ENCODE data around the gene MED27.
A peak's percentile ranks its signal among the peaks of the same experiment; 100 is the strongest.

The MED27 gene

DNA sequence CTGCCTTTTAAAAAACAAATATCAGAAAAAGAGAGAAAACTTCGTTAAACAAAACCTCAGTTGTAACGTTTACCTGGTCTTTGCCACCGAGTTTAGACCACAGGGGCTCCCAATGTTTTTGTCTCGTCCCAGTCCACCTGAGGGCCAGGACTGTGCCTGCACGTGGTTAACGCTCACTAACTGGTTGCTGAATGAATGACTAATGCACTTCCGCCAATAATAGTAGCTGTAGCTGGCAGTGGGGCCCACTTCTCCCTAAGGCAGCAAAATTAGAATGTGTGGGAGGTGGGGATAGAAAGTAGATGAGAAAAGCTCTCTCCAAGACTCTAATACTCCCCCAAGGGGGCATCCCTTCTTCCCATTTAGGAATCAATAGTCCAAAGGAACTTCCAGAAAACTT lies 29.1 kb upstream of the MED27 start:
- ChIA-PET CTCF (no interaction called here), POLR2A (no interaction called here)
- no peak overlapping the region for H3K4me3 ChIP-seq (ENCODE audit: low read depth, low read length)
- no peak for DNase-seq (ENCODE audit: low read depth, low spot score)
- TF ChIP-seq, protein P1, sequence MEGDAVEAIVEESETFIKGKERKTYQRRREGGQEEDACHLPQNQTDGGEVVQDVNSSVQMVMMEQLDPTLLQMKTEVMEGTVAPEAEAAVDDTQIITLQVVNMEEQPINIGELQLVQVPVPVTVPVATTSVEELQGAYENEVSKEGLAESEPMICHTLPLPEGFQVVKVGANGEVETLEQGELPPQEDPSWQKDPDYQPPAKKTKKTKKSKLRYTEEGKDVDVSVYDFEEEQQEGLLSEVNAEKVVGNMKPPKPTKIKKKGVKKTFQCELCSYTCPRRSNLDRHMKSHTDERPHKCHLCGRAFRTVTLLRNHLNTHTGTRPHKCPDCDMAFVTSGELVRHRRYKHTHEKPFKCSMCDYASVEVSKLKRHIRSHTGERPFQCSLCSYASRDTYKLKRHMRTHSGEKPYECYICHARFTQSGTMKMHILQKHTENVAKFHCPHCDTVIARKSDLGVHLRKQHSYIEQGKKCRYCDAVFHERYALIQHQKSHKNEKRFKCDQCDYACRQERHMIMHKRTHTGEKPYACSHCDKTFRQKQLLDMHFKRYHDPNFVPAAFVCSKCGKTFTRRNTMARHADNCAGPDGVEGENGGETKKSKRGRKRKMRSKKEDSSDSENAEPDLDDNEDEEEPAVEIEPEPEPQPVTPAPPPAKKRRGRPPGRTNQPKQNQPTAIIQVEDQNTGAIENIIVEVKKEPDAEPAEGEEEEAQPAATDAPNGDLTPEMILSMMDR (IDR thresholded peaks at IDR 0.05; ENCODE audit: insufficient read depth, low read length, missing control alignments): no peak

DNA sequence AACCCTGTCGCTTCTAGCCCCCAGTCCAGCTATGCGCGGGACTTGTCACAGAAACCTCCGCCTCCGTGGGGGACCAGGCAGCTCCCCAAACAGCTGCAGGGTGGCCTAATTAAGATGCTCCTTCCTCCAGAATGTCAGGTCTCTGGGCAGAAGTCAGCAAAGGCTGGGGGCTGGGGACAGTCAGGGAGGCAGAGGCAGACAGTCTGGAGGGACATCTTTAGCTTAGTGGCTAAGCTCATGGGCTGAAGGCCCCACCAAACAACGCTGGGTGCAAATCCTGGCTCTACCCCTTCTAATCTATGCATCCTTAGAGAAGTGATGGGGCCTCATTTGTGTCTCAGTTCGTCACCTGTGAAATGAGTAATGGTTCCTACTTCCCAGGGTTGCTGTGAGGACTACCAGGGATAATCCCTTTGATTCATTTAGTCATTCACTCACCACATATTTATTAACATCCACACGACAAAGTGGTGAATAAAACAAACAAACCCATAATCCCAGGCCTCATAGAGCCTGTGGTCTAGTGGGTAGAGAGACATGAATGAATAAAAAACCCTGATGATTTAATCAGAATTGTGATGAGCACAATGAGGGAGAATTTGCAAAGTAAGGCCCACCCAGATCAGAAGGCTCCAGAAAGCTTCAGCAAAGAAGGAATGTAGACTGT lies 20.2 kb upstream of the MED27 start:
- TF ChIP-seq, protein P1 (IDR thresholded peaks at IDR 0.05; ENCODE audit: insufficient read depth, low read length, missing control alignments): no peak
- no peak overlapping the region for H3K4me3 ChIP-seq (ENCODE audit: low read depth, low read length)
- POLR2A ChIA-PET: no interaction called here
- DNase-seq (ENCODE audit: low read depth, low spot score): no peak
- CTCF ChIA-PET: no interaction called here

- ChIA-PET POLR2A (no interaction called here), CTCF (no interaction called here)
- DNase-seq (ENCODE audit: low read depth, low spot score): no peak
- TF ChIP-seq, protein P1 (IDR thresholded peaks at IDR 0.05; ENCODE audit: insufficient read depth, low read length, missing control alignments): no peak
- no peak overlapping the region for H3K4me3 ChIP-seq (ENCODE audit: low read depth, low read length)
Measured at GRCh38 chr9:132099167-132099566, 19.5 kb upstream of the MED27 start.

DNA sequence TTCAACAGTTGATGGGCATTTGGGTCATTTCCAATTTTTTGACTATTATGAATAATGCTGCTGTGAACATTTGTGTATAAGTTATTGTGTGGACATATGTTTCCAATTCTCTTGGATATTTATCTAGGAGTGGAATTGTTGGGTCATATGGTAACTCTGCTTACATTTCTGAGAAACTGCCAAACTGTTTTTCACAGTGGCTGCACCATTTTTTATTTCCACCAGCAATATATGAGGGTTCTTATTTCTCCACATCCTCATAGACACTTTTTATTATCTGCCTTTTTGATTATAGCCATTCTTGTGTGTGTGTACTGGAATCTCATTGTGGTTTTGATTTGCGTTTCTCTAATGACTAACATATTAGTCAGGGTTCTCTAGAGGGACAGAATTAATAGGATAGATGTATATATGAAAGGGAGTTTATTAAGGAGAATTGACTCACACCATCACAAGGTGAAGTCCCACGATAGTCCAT lies 14.7 kb upstream of the MED27 start:
- ChIA-PET POLR2A (no interaction called here), CTCF (interaction anchor here (1.1 kb wide), 1 partner anchor 8 kb away, joined by 3 read pairs; no protein-coding TSS in a partner anchor)
- TF ChIP-seq, protein P1 (IDR thresholded peaks at IDR 0.05; ENCODE audit: insufficient read depth, low read length, missing control alignments): no peak
- no peak overlapping the region for H3K4me3 ChIP-seq (ENCODE audit: low read depth, low read length)
- DNase-seq (ENCODE audit: low read depth, low spot score): peak; percentile 72

DNA sequence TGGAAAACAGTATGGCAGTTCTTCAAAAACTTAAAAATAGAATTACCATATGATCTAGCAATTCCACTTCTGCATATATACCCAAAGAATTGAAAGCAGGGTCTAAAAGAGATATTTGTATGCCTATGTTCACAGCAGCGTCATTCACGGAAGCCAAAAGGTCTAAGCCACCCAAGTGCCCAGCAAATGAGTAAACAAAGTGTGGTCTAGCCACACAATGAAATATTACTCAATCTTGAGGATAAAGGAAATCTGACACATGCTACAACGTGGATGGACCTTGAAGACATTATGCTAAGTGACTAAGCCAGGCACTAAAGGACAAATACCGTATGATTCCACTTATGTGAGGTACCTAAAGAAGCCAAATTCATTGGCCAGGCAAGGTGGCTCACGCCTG lies 11.1 kb upstream of the MED27 start:
- TF ChIP-seq, protein P1 (IDR thresholded peaks at IDR 0.05; ENCODE audit: insufficient read depth, low read length, missing control alignments): no peak
- POLR2A ChIA-PET: no interaction called here
- DNase-seq (ENCODE audit: low read depth, low spot score): no peak
- CTCF ChIA-PET: no interaction called here
- no peak overlapping the region for H3K4me3 ChIP-seq (ENCODE audit: low read depth, low read length)

DNA sequence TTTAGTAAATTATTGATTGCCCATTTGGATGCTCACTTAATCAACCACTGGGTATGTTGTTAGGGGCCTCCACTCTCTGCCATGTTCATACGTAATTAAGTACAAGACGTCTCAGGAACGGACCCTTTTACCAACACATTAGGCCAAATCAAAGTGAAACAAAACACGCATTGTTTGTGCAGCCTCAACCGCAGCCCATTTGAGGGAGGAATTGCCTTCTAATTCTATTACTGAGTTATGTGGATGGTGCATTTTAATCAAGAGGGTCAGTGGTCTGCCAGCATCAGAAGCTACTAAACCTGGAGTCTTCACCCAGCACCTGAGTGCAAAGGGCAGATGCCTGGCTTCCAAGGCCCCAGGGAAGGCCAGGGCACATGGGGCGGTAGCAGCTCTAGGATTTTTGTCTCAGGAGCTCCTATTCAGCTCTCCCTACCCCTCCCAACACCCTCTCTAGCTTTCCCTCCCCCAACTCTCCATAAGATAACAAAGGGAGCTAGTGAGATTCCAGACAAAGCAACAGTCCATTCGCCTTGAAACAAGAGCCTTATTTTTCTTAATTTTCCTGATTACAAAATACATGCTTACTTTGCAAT lies 7.9 kb upstream of the MED27 start:
- no peak for DNase-seq (ENCODE audit: low read depth, low spot score)
- ChIA-PET POLR2A (no interaction called here), CTCF (no interaction called here)
- TF ChIP-seq, protein P1 (IDR thresholded peaks at IDR 0.05; ENCODE audit: insufficient read depth, low read length, missing control alignments): no peak
- H3K4me3 ChIP-seq (ENCODE audit: low read depth, low read length): no peak overlapping the region

All from AG04449 (cell line).